ENCODE data around the gene CTPS1. TPM values are rescaled to one million over a fixed set of nuclear protein-coding genes. Genes with fewer than 3 reads are reported as not detected.

The CTPS1 gene
- total RNA-seq, 1 experiment from 2014 or later, result 139 TPM

GRCh38 chr1:40969445-40969844 lies 10.1 kb upstream of the CTPS1 start:
- BruUV-seq (replicated peaks), result no TSS peak
- intact Hi-C loops (cut with micrococcal nuclease; ENCODE audit: unreplicated experiment), result no loop called here
- H3K4me3 ChIP-seq (ENCODE audit: low read depth, low read length, poor library complexity, severe bottlenecking), result no peak overlapping the region
- H3K4me1 ChIP-seq (ENCODE audit: insufficient read depth, low read length, poor library complexity, severe bottlenecking), result no peaks in the 10 kb centered on the region
- CTCF ChIA-PET, result no interaction called here
- no peak for DNase-seq (ENCODE audit: low spot score)
- no peaks in the 10 kb centered on the region for H3K36me3 ChIP-seq (ENCODE audit: insufficient read depth, low read length, poor library complexity, severe bottlenecking)
- POLR2A ChIA-PET (ENCODE audit: low non-redundant PET), result no interaction called here
- no peaks in the 10 kb centered on the region for H3K27me3 ChIP-seq (replicated peaks; ENCODE audit: insufficient read depth, low read depth, low read length, poor library complexity)
- TF ChIP-seq EZH2 (IDR thresholded peaks at IDR 0.05; ENCODE audit: borderline replicate concordance, low read depth, low read length, poor library complexity, severe bottlenecking), result no peak
- TF ChIP-seq, protein P1, sequence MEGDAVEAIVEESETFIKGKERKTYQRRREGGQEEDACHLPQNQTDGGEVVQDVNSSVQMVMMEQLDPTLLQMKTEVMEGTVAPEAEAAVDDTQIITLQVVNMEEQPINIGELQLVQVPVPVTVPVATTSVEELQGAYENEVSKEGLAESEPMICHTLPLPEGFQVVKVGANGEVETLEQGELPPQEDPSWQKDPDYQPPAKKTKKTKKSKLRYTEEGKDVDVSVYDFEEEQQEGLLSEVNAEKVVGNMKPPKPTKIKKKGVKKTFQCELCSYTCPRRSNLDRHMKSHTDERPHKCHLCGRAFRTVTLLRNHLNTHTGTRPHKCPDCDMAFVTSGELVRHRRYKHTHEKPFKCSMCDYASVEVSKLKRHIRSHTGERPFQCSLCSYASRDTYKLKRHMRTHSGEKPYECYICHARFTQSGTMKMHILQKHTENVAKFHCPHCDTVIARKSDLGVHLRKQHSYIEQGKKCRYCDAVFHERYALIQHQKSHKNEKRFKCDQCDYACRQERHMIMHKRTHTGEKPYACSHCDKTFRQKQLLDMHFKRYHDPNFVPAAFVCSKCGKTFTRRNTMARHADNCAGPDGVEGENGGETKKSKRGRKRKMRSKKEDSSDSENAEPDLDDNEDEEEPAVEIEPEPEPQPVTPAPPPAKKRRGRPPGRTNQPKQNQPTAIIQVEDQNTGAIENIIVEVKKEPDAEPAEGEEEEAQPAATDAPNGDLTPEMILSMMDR (conservative IDR thresholded peaks at IDR 0.05; ENCODE audit: low read depth, low read length), result no peak
- no peak overlapping the region for H3K27ac ChIP-seq (ENCODE audit: low read depth, low read length, poor library complexity, severe bottlenecking)
- H3K9me3 ChIP-seq (ENCODE audit: low read depth, low read length, poor library complexity, severe bottlenecking), result no peaks in the 10 kb centered on the region

- no TSS peak for BruUV-seq (replicated peaks)
- Histone ChIP-seq H3K4me1 (ENCODE audit: insufficient read depth, low read length, poor library complexity, severe bottlenecking) (no peaks in the 10 kb centered on the region), H3K27me3 (replicated peaks; ENCODE audit: insufficient read depth, low read depth, low read length, poor library complexity) (no peaks in the 10 kb centered on the region), H3K27ac (ENCODE audit: low read depth, low read length, poor library complexity, severe bottlenecking) (no peak overlapping the region), H3K9me3 (ENCODE audit: low read depth, low read length, poor library complexity, severe bottlenecking) (no peaks in the 10 kb centered on the region), H3K4me3 (ENCODE audit: low read depth, low read length, poor library complexity, severe bottlenecking) (no peak overlapping the region), H3K36me3 (ENCODE audit: insufficient read depth, low read length, poor library complexity, severe bottlenecking) (no peaks in the 10 kb centered on the region)
- CTCF ChIA-PET, result no interaction called here
- DNase-seq (ENCODE audit: low spot score), result no peak
- POLR2A ChIA-PET (ENCODE audit: low non-redundant PET), result no interaction called here
- TF ChIP-seq EZH2 (IDR thresholded peaks at IDR 0.05; ENCODE audit: borderline replicate concordance, low read depth, low read length, poor library complexity, severe bottlenecking), result no peak
- TF ChIP-seq, protein P1 (conservative IDR thresholded peaks at IDR 0.05; ENCODE audit: low read depth, low read length), result no peak
- intact Hi-C loops (cut with micrococcal nuclease; ENCODE audit: unreplicated experiment), result no loop called here
Measured at GRCh38 chr1:40971966-40972365, 7.5 kb upstream of the CTPS1 start.

- no TSS peak for BruUV-seq (replicated peaks)
- no peak overlapping the region for H3K27ac ChIP-seq (ENCODE audit: low read depth, low read length, poor library complexity, severe bottlenecking)
- no peaks in the 10 kb centered on the region for H3K27me3 ChIP-seq (replicated peaks; ENCODE audit: insufficient read depth, low read depth, low read length, poor library complexity)
- intact Hi-C loops (cut with micrococcal nuclease; ENCODE audit: unreplicated experiment), result no loop called here
- no peak for DNase-seq (ENCODE audit: low spot score)
- no peaks in the 10 kb centered on the region for H3K9me3 ChIP-seq (ENCODE audit: low read depth, low read length, poor library complexity, severe bottlenecking)
- no peaks in the 10 kb centered on the region for H3K4me1 ChIP-seq (ENCODE audit: insufficient read depth, low read length, poor library complexity, severe bottlenecking)
- H3K36me3 ChIP-seq (ENCODE audit: insufficient read depth, low read length, poor library complexity, severe bottlenecking), result no peaks in the 10 kb centered on the region
- CTCF ChIA-PET, result no interaction called here
- no peak for TF ChIP-seq EZH2 (IDR thresholded peaks at IDR 0.05; ENCODE audit: borderline replicate concordance, low read depth, low read length, poor library complexity, severe bottlenecking)
- TF ChIP-seq, protein P1 (conservative IDR thresholded peaks at IDR 0.05; ENCODE audit: low read depth, low read length), result no peak
- POLR2A ChIA-PET (ENCODE audit: low non-redundant PET), result no interaction called here
- no peak overlapping the region for H3K4me3 ChIP-seq (ENCODE audit: low read depth, low read length, poor library complexity, severe bottlenecking)
Measured at GRCh38 chr1:40973912-40974311, 5.6 kb upstream of the CTPS1 start.
